Mucosa of descending colon (tissue), 3 donors: Measurements from ENCODE around the gene TRPV6. TPM values are rescaled to one million over a fixed set of nuclear protein-coding genes. Genes with fewer than 3 reads are reported as not detected.

Experiments
- ATAC-seq: fragments of 200-7000 bp; cut with Tn5 transposase; one replicate; pipeline ENCODE4 v1.9.1; 2020; ENCODE audit warnings: mild to moderate bottlenecking, moderate library complexity
- DNase-seq, 3 donors: peaks; one replicate each; pipeline ENCODE4 v3.0.0-alpha.2; 2020
- H3K36me3 ChIP-seq: fragments of 200-600 bp; one replicate; pipeline ENCODE4 v1.8.0; 2021; ENCODE audit warnings: low read depth, mild to moderate bottlenecking
- H3K4me1 ChIP-seq: fragments of 200-600 bp; one replicate; pipeline ENCODE4 v1.8.0; 2021; ENCODE audit warnings: low read depth, mild to moderate bottlenecking
- H3K4me3 ChIP-seq: fragments of 200-600 bp; one replicate; pipeline ENCODE4 v1.8.0; 2021; ENCODE audit warnings: mild to moderate bottlenecking
- H3K9me3 ChIP-seq: fragments of 200-600 bp; one replicate; pipeline ENCODE4 v1.8.0; 2021; ENCODE audit warnings: mild to moderate bottlenecking
- CTCF ChIP-seq: fragments of 200-600 bp; IDR thresholded peaks from one replicate; pipeline ENCODE4 v1.8.0; 2022; ENCODE audit warnings: antibody characterized with exemption, mild to moderate bottlenecking
- intact Hi-C, 2 donors: fragments of 100-400 bp; cut with DNase I in 1 of 2; cut with micrococcal nuclease in 1 of 2; formaldehyde crosslinking; loops; one replicate each; pipeline versions ENCODE4 v1.11.0 to v1.11.1; 2022; cut with DNase I, micrococcal nuclease
- total RNA-seq, 3 donors: library from RNA; stranded (reverse); fragmentation: NEBNext Ultra II Directional in 2 of 3; extraction: Animal tissue kit (Norgen Biotek cat#: 25700) in 2 of 3; gene quantifications; one replicate each; pipeline versions ENCODE4 v1.2.1 to v1.2.4, GENCODE V29; 2021 to 2023
- donor health status: DM: no; HTN: no; CAD: no; lungs with moderate emphysema.
- donor health status: DM: no; HTN: no; CAD: no.
- donor health status: DM: no; HTN: yes; CAD: no.

TRPV6 gene
- total RNA-seq, 3 donors from 2014 or later, result 0.35 to 0.55 (median 0.44) TPM

GRCh38 chr7:142870566-142871259 is 14.8 kb downstream of the TRPV6 start:
- ATAC-seq (no peak), DNase-seq (no peak)
- Histone ChIP-seq H3K36me3 (no peaks in the 10 kb centered on the region), H3K4me3 (no peak overlapping the region), H3K9me3 (no peaks in the 10 kb centered on the region), H3K4me1 (no peaks in the 10 kb centered on the region)
- no peak for TF ChIP-seq CTCF
- intact Hi-C loops, result no loop called here

GRCh38 chr7:142870147-142870559 is 15.4 kb downstream of the TRPV6 start:
- intact Hi-C loops, result no loop called here
- Histone ChIP-seq H3K4me1 (no peaks in the 10 kb centered on the region), H3K9me3 (no peaks in the 10 kb centered on the region), H3K36me3 (no peaks in the 10 kb centered on the region), H3K4me3 (no peak overlapping the region)
- TF ChIP-seq CTCF, result no peak
- ATAC-seq, result no peak
- DNase-seq, result no peak

GRCh38 chr7:142869434-142869833 is 16.1 kb downstream of the TRPV6 start:
- intact Hi-C loops, result no loop called here

GRCh38 chr7:142868986-142869415 is 16.5 kb downstream of the TRPV6 start:
- H3K36me3 ChIP-seq, result no peaks in the 10 kb centered on the region
- H3K9me3 ChIP-seq, result no peaks in the 10 kb centered on the region
- intact Hi-C loops, result no loop called here
- no peak for TF ChIP-seq CTCF
- H3K4me1 ChIP-seq, result no peaks in the 10 kb centered on the region
- DNase-seq, result no peak
- ATAC-seq, result no peak
- H3K4me3 ChIP-seq, result no peak overlapping the region

More at GRCh38 chr7:142869434-142869833, 16.1 kb downstream of the TRPV6 start:
- Histone ChIP-seq H3K4me3 (no peak overlapping the region), H3K36me3 (no peaks in the 10 kb centered on the region), H3K4me1 (no peaks in the 10 kb centered on the region), H3K9me3 (no peaks in the 10 kb centered on the region)
- no peak for TF ChIP-seq CTCF
- ATAC-seq, result no peak
- no peak for DNase-seq

- TF ChIP-seq CTCF, result no peak
- DNase-seq, result no peak
Observed at GRCh38 chr7:142868188-142868985, 17.2 kb downstream of the TRPV6 start.

More at GRCh38 chr7:142868188-142868985, 17.2 kb downstream of the TRPV6 start:
- ATAC-seq, result no peak
- no peak overlapping the region for H3K4me3 ChIP-seq
- H3K36me3 ChIP-seq, result no peaks in the 10 kb centered on the region
- H3K4me1 ChIP-seq, result no peaks in the 10 kb centered on the region
- H3K9me3 ChIP-seq, result no peaks in the 10 kb centered on the region
- intact Hi-C loops, result no loop called here
